Fibroblast of skin of abdomen (primary cell): ENCODE results near the gene ZFYVE28.
"Not testable (repeated sequence)": the region's sequence is repeated elsewhere in the genome, so short reads cannot be mapped to it uniquely, and the experiment has no call there.

ENCODE experiments used
- DNase-seq: peaks from one replicate; pipeline ENCODE4 v3.0.0-alpha.2; 2013

Gene ZFYVE28

GRCh38 chr4:2286904-2287593 is 131.4 kb downstream of the ZFYVE28 start:
- peak; percentile 44 for DNase-seq

GRCh38 chr4:2285613-2286381 is 132.6 kb downstream of the ZFYVE28 start:
- DNase-seq, result no peak

GRCh38 chr4:2284934-2285612 is 133.4 kb downstream of the ZFYVE28 start:
- peak; percentile 71 for DNase-seq

GRCh38 chr4:2284161-2284933 is 134.1 kb downstream of the ZFYVE28 start:
- no peak for DNase-seq

- DNase-seq, result no peak
Observed at GRCh38 chr4:2283199-2283711, 135.2 kb downstream of the ZFYVE28 start.

- DNase-seq, result no peak
Observed at GRCh38 chr4:2281575-2282343, 136.7 kb downstream of the ZFYVE28 start.

GRCh38 chr4:2280531-2281300 is 137.7 kb downstream of the ZFYVE28 start:
- DNase-seq, result no peak

- no peak for DNase-seq
Observed at GRCh38 chr4:2277956-2278355, 140.5 kb downstream of the ZFYVE28 start.

- no peak for DNase-seq
Observed at GRCh38 chr4:2276581-2277325, 141.7 kb downstream of the ZFYVE28 start.

GRCh38 chr4:2275546-2276251 is 142.7 kb downstream of the ZFYVE28 start:
- no peak for DNase-seq

- DNase-seq, result not testable (repeated sequence)
Observed at GRCh38 chr4:2275044-2275397, 143.4 kb downstream of the ZFYVE28 start.

- DNase-seq, result no peak
Observed at GRCh38 chr4:2274320-2275043, 144.0 kb downstream of the ZFYVE28 start.

GRCh38 chr4:2273657-2274319 is 144.7 kb downstream of the ZFYVE28 start:
- no peak for DNase-seq

- no peak for DNase-seq
Observed at GRCh38 chr4:2273221-2273620, 145.2 kb downstream of the ZFYVE28 start.

GRCh38 chr4:2272828-2273120 is 145.7 kb downstream of the ZFYVE28 start:
- DNase-seq, result no peak

GRCh38 chr4:2272026-2272827 is 146.2 kb downstream of the ZFYVE28 start:
- DNase-seq, result no peak

- DNase-seq, result no peak
Observed at GRCh38 chr4:2271279-2272025, 147.0 kb downstream of the ZFYVE28 start.
